UCSD-AML1 (cell line): ENCODE results near the gene VPS35.
A peak's percentile ranks its signal among the peaks of the same experiment; 100 is the strongest.
"Not testable (repeated sequence)": the region's sequence is repeated elsewhere in the genome, so short reads cannot be mapped to it uniquely, and the experiment has no call there.

Source experiments
- DNase-seq: peaks from one replicate; lab custom pipeline; 2025; ENCODE audit not compliant: unreplicated experiment; lab: John Stamatoyannopoulos, UW

VPS35 gene

DNA sequence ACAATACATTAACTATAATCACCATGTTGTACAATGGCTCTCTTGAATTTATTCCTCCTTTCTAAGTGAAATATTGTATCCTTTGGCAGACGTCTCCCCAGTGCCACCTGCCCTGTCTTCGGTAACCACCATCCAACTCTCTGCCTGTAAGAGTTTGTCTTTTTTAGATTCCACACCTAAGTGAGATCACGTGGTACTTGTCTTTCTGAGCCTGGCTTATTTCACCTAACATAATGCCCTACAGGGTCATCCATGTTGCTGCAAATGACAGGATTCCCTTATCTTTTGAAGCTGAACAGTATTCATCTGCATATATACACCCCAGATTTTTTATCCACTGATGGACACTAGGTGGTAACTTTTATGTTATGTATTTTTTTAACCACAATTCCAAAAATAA is 24.7 kb upstream of the VPS35 start:
- no peak for DNase-seq

GRCh38 chr16:46712911-46713310 is 23.9 kb upstream of the VPS35 start:
- no peak for DNase-seq

DNA sequence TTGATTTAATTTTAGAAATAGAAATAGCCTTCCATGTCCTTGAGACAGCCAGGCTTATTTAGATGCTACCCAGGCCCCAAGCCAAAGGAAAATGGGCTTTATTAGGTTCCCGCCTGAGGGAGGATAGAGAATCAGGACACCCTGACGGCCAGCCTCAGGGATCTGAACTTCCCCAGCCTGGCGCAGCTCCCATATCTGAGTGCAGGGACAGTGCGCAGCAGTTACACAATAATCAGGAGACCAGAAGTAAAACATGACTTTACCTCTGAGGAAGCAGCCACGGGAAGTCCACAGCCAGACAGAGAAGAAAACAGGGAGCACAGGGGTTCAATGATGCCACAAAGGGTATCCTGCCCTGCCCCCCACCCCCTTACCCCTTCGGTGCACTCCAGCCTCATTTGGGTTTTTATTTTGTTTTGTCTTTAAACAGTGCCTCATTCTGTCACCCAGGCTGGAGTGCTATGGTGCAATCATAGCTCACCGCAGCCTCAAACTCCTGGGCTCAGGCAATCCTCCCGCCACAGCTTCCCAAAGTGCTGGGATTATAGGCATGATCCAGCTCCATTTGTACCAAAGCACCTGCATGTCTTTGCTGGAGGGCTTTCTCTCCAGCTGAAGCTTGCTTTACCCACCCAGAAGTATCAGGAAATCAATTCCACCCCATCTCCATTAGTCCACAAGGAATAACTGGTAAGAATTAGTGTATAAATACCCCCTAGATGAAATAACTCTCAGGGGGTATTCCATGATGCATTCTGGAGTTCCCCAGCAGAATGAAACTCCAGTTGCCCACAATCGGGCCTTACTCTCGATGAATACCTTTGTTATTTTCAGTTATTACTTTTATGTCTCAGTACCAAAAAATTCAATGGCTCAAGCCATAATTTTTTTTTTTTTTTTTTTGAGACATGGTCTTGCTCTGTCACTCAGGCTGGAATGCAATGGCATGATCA is 22.4 kb upstream of the VPS35 start:
- no peak for DNase-seq

GRCh38 chr16:46709469-46710005 is 20.6 kb upstream of the VPS35 start:
- no peak for DNase-seq

GRCh38 chr16:46706642-46707041 is 17.7 kb upstream of the VPS35 start:
- DNase-seq = no peak

DNA sequence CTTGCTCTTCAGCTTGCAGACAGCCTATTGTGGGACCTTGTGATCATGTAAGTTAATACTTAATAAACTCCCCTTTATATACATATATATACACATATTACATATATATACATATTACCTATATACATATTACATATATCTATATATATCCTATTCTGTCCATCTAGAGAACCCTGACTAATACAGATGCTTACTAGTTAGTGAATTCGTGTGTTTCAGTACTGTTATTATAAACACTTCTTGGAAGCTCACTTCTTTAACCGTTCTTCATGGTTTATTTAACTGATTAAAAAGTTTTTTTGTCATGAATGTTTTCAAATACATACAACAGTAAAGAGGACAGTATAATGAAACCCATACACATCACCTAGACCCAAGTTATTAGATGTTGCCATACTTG is 13.1 kb upstream of the VPS35 start:
- DNase-seq = no peak

DNA sequence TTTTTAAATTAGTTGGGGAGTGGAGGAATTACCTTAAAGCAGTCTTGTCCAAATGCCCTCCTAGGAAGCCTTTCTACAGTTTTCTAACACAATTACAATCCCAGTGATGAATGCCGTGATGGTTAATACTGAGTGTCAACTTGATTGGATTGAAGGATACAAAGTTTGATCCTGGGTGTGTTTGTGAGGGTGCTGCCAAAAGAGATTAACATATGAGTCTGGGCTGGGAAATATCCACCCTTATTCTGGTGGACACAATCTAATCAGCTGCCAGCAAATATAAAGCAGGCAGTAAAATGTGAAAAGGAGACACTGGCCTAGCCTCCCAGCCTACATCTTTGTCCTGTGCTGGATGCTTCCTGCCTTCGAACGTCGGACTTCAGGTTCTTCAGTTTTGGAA is 12.6 kb upstream of the VPS35 start:
- no peak for DNase-seq

DNA sequence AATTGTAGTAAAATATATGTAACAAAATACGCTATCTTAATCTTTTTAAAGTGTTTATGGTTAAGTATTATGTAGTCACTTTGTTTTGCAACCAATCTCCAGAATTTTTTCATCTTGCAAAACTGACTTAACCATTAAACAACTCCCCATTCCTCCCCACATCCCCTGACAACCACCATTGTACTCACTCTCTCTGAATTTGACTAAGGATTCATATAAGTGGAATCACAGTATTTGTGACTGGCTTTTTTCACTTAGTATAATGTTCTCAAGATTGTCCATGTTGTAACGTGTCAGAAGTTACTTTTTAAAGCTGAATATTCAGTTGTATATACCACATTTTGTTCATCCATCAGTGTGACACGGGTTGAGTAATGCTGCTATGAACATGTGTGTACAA is 11.1 kb upstream of the VPS35 start:
- DNase-seq = no peak

GRCh38 chr16:46696957-46697356 is 8.0 kb upstream of the VPS35 start:
- DNase-seq = no peak

DNA sequence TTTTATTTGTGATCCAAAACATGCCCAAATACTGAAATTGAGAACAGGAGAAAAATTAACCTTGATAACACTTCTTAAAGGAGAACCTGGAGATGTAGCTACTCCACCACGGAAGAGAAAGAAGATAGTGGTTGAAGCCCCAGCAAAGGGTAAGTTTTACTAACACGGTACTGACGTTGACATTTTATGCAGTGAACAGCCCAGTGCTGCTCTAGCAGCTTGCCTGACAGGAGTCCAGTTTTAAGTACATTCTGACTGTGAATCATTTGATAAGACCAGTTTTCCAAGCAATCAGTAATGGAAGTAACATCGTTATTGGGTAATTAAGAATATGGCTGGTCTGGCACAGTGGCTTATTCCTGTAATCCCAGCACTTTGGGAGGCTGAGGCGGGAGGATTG is 7.0 kb upstream of the VPS35 start:
- no peak for DNase-seq

DNA sequence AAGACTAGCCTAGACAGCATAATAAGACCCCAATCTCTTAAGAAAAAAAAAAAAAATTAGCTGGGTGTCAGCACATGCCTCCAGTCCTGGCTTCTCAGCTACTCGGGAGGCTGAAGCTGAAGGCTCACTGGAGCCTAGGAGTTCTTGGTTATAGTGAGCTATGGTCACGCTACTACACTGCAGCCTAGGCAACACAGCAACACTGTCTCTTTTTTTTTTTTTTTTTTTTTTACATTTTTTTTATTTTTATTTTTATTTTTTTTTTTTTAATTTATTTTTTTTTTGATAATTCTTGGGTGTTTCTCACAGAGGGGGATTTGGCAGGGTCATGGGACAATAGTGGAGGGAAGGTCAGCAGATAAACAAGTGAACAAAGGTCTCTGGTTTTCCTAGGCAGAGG is 4.6 kb upstream of the VPS35 start:
- DNase-seq = no peak

GRCh38 chr16:46691726-46692125 is 2.7 kb upstream of the VPS35 start:
- DNase-seq = no peak

- DNase-seq = no peak
These were observed 1.6 kb upstream of the VPS35 start for GRCh38 chr16:46690281-46691178.

GRCh38 chr16:46689365-46690280 is 645 bp upstream of the VPS35 start, which contains the start of gene ORC6:
Gene ORC6 (plus strand): TSS chr16:46689659. CDS start chr16:46689706, 47 bp downstream.
- peak; percentile 98 for DNase-seq

DNA sequence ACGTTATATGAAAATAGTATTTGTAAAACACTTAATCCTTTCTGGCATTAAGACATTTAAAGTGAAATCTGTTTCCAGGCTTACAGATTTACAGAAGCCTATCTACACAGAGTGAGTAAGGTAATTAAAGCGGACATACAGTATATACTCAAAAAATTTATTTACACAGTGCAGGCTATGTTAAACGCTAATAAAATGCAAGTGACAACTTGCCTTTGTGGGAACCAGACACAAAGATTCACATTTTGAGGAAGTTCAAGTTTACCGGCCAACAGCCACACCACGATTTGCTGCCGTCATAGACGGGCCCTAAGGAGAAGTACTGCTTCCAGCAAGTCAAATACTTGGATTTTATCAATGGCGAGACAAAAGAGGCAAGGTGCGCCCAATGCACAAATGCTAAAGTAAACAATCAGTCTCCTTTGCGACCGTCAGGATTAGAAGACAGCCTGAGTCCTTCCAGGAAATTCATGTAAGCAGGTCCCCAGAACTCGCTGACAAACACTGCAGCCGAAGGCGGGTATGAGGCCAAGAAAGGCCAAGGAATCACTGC is 801 bp downstream of the VPS35 start:
- peak; percentile 73 for DNase-seq

DNA sequence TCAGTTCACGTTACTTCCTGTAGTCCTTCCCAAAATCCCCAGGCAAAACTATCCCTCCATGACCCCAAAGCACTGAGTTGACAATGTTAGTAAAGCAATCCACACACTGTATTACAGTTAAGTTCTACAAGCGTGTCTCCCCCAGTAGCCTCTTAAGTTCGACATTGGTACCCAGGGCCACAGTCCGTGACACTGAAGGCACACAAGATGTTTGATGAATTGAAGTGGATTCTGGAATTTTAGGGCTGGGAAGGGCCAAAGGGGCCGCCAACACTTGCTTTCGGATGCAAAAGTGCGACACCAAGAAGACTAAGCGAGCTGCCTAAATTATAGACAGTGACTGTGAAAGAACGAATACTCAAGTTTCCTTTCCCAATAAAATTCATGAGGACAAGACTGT is 1.5 kb downstream of the VPS35 start:
- DNase-seq = no peak

DNA sequence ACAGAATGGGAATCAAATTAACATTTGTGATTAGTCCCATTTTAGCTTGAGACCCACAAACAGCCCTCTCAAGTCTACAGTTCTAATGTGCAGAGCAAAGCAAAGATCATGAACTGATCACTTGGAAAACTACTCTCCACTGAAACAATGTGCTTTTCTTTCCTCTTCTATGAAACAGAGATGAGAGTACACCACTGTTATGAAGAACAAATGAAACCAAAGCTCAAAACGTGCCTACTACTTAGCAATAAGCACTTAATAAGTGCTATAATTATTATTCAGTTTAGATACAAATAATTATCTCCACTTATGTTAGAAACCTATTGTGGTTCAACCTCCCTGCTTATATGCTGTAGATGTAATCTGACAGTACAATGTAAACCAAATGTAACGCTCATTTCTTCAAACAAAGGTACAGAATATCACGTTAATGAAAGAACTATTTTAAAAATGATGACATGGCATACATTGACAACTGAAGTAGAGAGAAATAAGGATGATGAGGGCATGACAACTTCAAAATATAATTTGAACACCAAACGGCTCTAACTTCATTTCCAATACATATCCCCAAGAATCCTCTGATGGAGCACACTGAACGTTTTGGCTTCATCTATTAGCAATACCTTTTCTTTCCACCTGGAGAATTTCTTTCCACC is 2.0 kb downstream of the VPS35 start:
- no peak for DNase-seq

DNA sequence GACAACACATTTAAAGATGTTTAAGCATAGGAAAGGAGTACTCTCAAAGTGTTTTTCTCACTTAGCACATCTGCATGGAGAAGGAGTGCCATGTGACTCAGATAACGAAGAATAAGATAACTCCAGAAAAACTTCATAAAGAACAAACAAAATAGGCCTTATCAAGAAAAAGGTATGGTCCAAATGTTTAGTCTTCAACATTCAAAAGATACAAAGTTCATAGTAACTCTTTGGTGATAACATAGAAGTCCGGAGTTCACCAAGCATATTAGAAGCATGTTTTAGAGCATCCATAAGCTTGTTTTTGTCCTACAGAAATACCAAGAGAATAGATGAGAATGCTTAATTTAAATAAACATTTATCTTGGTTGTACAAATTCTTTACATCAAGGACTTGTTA is 7.1 kb downstream of the VPS35 start:
- DNase-seq = not testable (repeated sequence)

- DNase-seq = not testable (repeated sequence)
These were observed 11.0 kb downstream of the VPS35 start for GRCh38 chr16:46677943-46678342.
